ENCODE results near the gene STAP2.
"Not testable (repeated sequence)": the region's sequence is repeated elsewhere in the genome, so short reads cannot be mapped to it uniquely, and the experiment has no call there.

Gene STAP2

DNA sequence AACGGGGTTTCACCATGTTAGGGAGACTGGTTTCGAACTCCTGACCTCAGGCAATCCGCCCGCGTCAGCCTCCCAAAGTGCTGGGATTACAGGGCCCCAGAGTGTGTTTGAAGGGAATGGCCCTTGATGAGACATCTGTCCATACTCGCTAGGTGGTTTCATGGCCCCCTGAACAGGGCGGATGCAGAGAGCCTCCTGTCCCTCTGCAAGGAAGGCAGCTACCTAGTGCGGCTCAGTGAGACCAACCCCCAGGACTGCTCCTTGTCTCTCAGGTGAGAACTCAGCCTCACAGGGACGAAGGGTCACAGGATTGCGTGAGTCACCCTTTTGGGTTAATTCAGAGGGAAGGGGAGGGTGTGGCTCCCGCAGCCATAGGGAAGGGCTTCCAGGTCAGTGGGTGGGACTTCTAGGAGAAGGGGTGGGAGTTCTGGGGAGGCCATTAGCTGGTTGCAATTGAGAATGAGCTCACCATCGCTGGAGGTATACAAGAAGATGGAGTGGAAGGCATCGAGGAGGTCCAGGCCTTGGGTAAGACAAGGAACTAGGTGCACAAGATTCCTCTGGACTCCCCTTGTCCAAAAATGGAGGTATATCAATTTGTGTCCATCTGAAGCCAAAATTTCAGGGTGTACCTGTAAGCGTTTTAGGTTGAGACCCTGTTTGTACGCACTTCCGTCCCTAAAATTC lies 50.4 kb downstream of the STAP2 start:
- Histone ChIP-seq H2AFZ (ENCODE audit: low read depth, low read length) (no peak overlapping the region), H3K27ac (ENCODE audit: low read length, poor library complexity, severe bottlenecking) (no peak overlapping the region), H4K91ac (ENCODE audit: low read length) (no peak overlapping the region), H3K9ac (ENCODE audit: low read length) (no peak overlapping the region), H3K4me3 (ENCODE audit: insufficient read depth in 1 of 2, low read depth in 1 of 2, low read length in 2 of 2) (no peak overlapping the region), H3K79me1 (replicated peaks; ENCODE audit: low read length, poor library complexity, severe bottlenecking) (no peaks in the 10 kb centered on the region), H2BK5ac (ENCODE audit: low read depth, low read length, poor library complexity, severe bottlenecking) (no peak overlapping the region), H2BK12ac (ENCODE audit: low read length in 2 of 2) (no peak overlapping the region), H3K4me1 (ENCODE audit: control insufficient read depth, insufficient read depth, low read depth, low read length) (peaks cover 4% of the 10 kb centered on the region), H3K4ac (ENCODE audit: low read depth in 1 of 2, low read length in 2 of 2) (no peak overlapping the region), H3K23ac (ENCODE audit: low read length in 2 of 2) (no peak overlapping the region), H3K18ac (ENCODE audit: low read depth in 1 of 2, low read length in 2 of 2) (no peak overlapping the region), H3K9me3 (ENCODE audit: control insufficient read depth, low read length) (no peaks in the 10 kb centered on the region), H3K4me2 (ENCODE audit: low read length, poor library complexity, severe bottlenecking) (no peak overlapping the region), H3K14ac (ENCODE audit: low read length in 2 of 2) (no peak overlapping the region), H4K8ac (ENCODE audit: low read length) (no peak overlapping the region), H3K36me3 (ENCODE audit: control insufficient read depth in 1 of 2, insufficient read depth in 2 of 2, low read depth in 1 of 2, low read length in 2 of 2) (no peaks in the 10 kb centered on the region), H2BK120ac (ENCODE audit: low read depth, low read length) (no peak overlapping the region), H2AK5ac (ENCODE audit: low read length, severe bottlenecking) (no peak overlapping the region), H2BK15ac (ENCODE audit: low read depth, poor library complexity, severe bottlenecking) (no peak overlapping the region), H3K27me3 (ENCODE audit: control insufficient read depth in 1 of 2, insufficient read depth in 1 of 2, low read length in 2 of 2) (peaks cover 21 to 47% of the 10 kb centered on the region in 2 experiments)
- no peak for DNase-seq
- 87% methylated on average over 14 of the region's 16 CpGs for WGBS

GRCh38 chr19:4286141-4286540 lies 52.5 kb downstream of the STAP2 start:
- WGBS = 91% methylated on average over 4 of the region's 4 CpGs
- not testable (repeated sequence) for H3K18ac ChIP-seq (ENCODE audit: low read depth in 1 of 2, low read length in 2 of 2); H3K79me1 ChIP-seq (replicated peaks; ENCODE audit: low read length, poor library complexity, severe bottlenecking); H3K36me3 ChIP-seq (ENCODE audit: control insufficient read depth in 1 of 2, insufficient read depth in 2 of 2, low read depth in 1 of 2, low read length in 2 of 2); H2BK5ac ChIP-seq (ENCODE audit: low read depth, low read length, poor library complexity, severe bottlenecking); H3K4me1 ChIP-seq (ENCODE audit: control insufficient read depth, insufficient read depth, low read depth, low read length); H3K4me2 ChIP-seq (ENCODE audit: low read length, poor library complexity, severe bottlenecking); H2BK12ac ChIP-seq (ENCODE audit: low read length in 2 of 2); H4K8ac ChIP-seq (ENCODE audit: low read length); H2AK5ac ChIP-seq (ENCODE audit: low read length, severe bottlenecking); H3K27ac ChIP-seq (ENCODE audit: low read length, poor library complexity, severe bottlenecking); H3K9me3 ChIP-seq (ENCODE audit: control insufficient read depth, low read length); H3K4me3 ChIP-seq (ENCODE audit: insufficient read depth in 1 of 2, low read depth in 1 of 2, low read length in 2 of 2); H4K91ac ChIP-seq (ENCODE audit: low read length); DNase-seq; H2BK120ac ChIP-seq (ENCODE audit: low read depth, low read length); H3K9ac ChIP-seq (ENCODE audit: low read length); H2AFZ ChIP-seq (ENCODE audit: low read depth, low read length); H3K4ac ChIP-seq (ENCODE audit: low read depth in 1 of 2, low read length in 2 of 2); H3K14ac ChIP-seq (ENCODE audit: low read length in 2 of 2); H2BK15ac ChIP-seq (ENCODE audit: low read depth, poor library complexity, severe bottlenecking); H3K23ac ChIP-seq (ENCODE audit: low read length in 2 of 2)
- H3K27me3 ChIP-seq (ENCODE audit: control insufficient read depth in 1 of 2, insufficient read depth in 1 of 2, low read length in 2 of 2) = peaks cover 38 to 53% of the 10 kb centered on the region in 2 experiments

DNA sequence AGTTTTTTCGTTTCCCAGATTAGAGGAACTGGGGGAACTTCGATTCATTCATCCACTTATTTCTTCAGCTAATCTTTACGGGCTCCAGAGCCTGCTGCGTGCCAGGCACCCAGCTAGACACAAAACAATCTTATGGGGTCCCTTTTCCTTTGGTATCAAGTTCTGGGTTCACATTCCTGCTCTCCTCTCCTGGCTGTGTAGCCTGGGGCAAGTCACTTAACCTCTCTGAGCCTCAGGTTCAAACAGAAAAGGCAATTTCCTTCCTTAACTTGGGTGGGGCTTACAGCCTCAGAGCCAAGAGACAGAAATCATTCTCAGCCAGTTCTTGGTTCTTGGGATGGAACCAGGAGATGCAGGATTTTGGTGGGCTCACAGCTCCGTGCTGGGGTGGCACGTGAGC lies 53.7 kb downstream of the STAP2 start:
- Histone ChIP-seq H2BK12ac (ENCODE audit: low read length in 2 of 2) (no peak overlapping the region), H2BK15ac (ENCODE audit: low read depth, poor library complexity, severe bottlenecking) (no peak overlapping the region), H2AK5ac (ENCODE audit: low read length, severe bottlenecking) (no peak overlapping the region), H3K27ac (ENCODE audit: low read length, poor library complexity, severe bottlenecking) (no peak overlapping the region), H3K36me3 (ENCODE audit: control insufficient read depth in 1 of 2, insufficient read depth in 2 of 2, low read depth in 1 of 2, low read length in 2 of 2) (no peaks in the 10 kb centered on the region), H3K14ac (ENCODE audit: low read length in 2 of 2) (no peak overlapping the region), H3K4ac (ENCODE audit: low read depth in 1 of 2, low read length in 2 of 2) (no peak overlapping the region), H3K18ac (ENCODE audit: low read depth in 1 of 2, low read length in 2 of 2) (no peak overlapping the region), H3K79me1 (replicated peaks; ENCODE audit: low read length, poor library complexity, severe bottlenecking) (no peaks in the 10 kb centered on the region), H2BK120ac (ENCODE audit: low read depth, low read length) (no peak overlapping the region), H2AFZ (ENCODE audit: low read depth, low read length) (no peak overlapping the region), H2BK5ac (ENCODE audit: low read depth, low read length, poor library complexity, severe bottlenecking) (no peak overlapping the region), H4K91ac (ENCODE audit: low read length) (no peak overlapping the region), H3K9me3 (ENCODE audit: control insufficient read depth, low read length) (no peaks in the 10 kb centered on the region), H3K4me3 (ENCODE audit: insufficient read depth in 1 of 2, low read depth in 1 of 2, low read length in 2 of 2) (no peak overlapping the region), H3K4me2 (ENCODE audit: low read length, poor library complexity, severe bottlenecking) (no peak overlapping the region), H3K4me1 (ENCODE audit: control insufficient read depth, insufficient read depth, low read depth, low read length) (peaks cover 4% of the 10 kb centered on the region), H3K27me3 (ENCODE audit: control insufficient read depth in 1 of 2, insufficient read depth in 1 of 2, low read length in 2 of 2) (peaks cover 49 to 54% of the 10 kb centered on the region in 2 experiments), H3K9ac (ENCODE audit: low read length) (no peak overlapping the region), H3K23ac (ENCODE audit: low read length in 2 of 2) (no peak overlapping the region), H4K8ac (ENCODE audit: low read length) (no peak overlapping the region)
- no peak for DNase-seq
- 81% methylated on average over 6 of the region's 6 CpGs for WGBS

- WGBS = 57% methylated on average over 17 of the region's 20 CpGs
- no peak overlapping the region for H3K14ac ChIP-seq (ENCODE audit: low read length in 2 of 2)
- no peak overlapping the region for H4K8ac ChIP-seq (ENCODE audit: low read length)
- no peak overlapping the region for H3K27ac ChIP-seq (ENCODE audit: low read length, poor library complexity, severe bottlenecking)
- H3K4me2 ChIP-seq (ENCODE audit: low read length, poor library complexity, severe bottlenecking) = no peak overlapping the region
- H3K9me3 ChIP-seq (ENCODE audit: control insufficient read depth, low read length) = no peaks in the 10 kb centered on the region
- no peak overlapping the region for H3K18ac ChIP-seq (ENCODE audit: low read depth in 1 of 2, low read length in 2 of 2)
- no peak overlapping the region for H2BK12ac ChIP-seq (ENCODE audit: low read length in 2 of 2)
- no peak overlapping the region for H2BK120ac ChIP-seq (ENCODE audit: low read depth, low read length)
- no peak overlapping the region for H2AK5ac ChIP-seq (ENCODE audit: low read length, severe bottlenecking)
- H3K4ac ChIP-seq (ENCODE audit: low read depth in 1 of 2, low read length in 2 of 2) = no peak overlapping the region
- no peak overlapping the region for H2BK5ac ChIP-seq (ENCODE audit: low read depth, low read length, poor library complexity, severe bottlenecking)
- no peak overlapping the region for H3K4me3 ChIP-seq (ENCODE audit: insufficient read depth in 1 of 2, low read depth in 1 of 2, low read length in 2 of 2)
- no peak overlapping the region for H3K23ac ChIP-seq (ENCODE audit: low read length in 2 of 2)
- no peak overlapping the region for H2AFZ ChIP-seq (ENCODE audit: low read depth, low read length)
- H3K4me1 ChIP-seq (ENCODE audit: control insufficient read depth, insufficient read depth, low read depth, low read length) = peaks cover 10% of the 10 kb centered on the region
- no peak overlapping the region for H4K91ac ChIP-seq (ENCODE audit: low read length)
- H3K79me1 ChIP-seq (replicated peaks; ENCODE audit: low read length, poor library complexity, severe bottlenecking) = no peaks in the 10 kb centered on the region
- H3K27me3 ChIP-seq (ENCODE audit: control insufficient read depth in 1 of 2, insufficient read depth in 1 of 2, low read length in 2 of 2) = peaks cover 54 to 60% of the 10 kb centered on the region in 2 experiments
- no peak for DNase-seq
- no peaks in the 10 kb centered on the region for H3K36me3 ChIP-seq (ENCODE audit: control insufficient read depth in 1 of 2, insufficient read depth in 2 of 2, low read depth in 1 of 2, low read length in 2 of 2)
- H2BK15ac ChIP-seq (ENCODE audit: low read depth, poor library complexity, severe bottlenecking) = no peak overlapping the region
- H3K9ac ChIP-seq (ENCODE audit: low read length) = no peak overlapping the region
These were observed 54.3 kb downstream of the STAP2 start for GRCh38 chr19:4284176-4284958.

Measured in mesenchymal stem cell (in vitro differentiated cells and primary cell).